Measurements from ENCODE around the gene TRIM17. TPM values are rescaled to one million over a fixed set of nuclear protein-coding genes. Genes with fewer than 3 reads are reported as not detected.
A peak's percentile ranks its signal among the peaks of the same experiment; 100 is the strongest.

TRIM17 gene
- total RNA-seq, 6 experiments from 2014 or later, result 0.23 to 0.36 (median 0.30) TPM; not detected in 3

DNA sequence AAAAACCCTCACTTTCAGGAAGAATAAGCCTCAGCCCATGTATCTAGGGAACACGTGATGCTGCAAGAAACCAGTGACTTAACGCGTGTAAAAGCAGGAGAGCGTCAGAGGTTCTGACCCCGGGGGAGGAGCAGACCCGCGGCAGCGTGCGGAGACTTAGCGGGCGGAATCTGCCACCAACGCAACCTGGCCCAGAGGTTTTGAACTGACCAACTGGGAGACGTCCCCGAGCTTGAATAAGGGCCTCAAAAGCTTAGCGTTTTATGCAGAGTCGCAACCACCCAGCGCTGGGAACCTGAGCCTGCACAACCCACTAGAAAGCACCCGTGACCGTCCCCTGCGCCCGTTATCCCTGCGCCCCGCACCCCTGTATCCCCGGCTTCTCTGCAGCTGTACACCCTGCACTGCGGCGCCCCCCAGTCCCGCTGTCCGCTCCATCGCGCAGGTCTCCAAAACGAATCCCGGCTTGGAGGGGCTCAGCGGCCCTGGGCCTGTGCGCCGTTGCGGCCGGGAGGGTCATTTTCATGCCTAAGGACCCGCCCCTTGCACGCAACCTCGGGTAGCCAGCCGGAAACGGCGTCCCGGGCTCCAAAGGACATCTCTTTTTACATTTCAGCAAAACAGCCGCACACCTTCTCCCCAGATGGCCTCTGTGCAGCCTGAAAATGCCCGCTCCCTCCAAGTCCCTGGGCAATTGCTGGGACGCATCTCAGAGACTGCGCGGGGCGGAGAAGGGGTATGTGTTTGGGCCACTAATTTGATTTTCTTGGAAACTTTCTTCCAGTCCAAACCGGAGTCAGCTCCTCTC, 29.4 kb upstream of the TRIM17 start:
- Mint-ChIP-seq H3K9me3 (no peaks in the 10 kb centered on the region), H3K4me1 (ENCODE audit: low read depth) (peaks cover 10% of the 10 kb centered on the region), H3K27ac (no peak overlapping the region), H3K27me3 (ENCODE audit: insufficient read depth) (peaks cover 36% of the 10 kb centered on the region), H3K4me3 (peak overlapping the region; percentile 80), H3K36me3 (ENCODE audit: low read depth) (no peaks in the 10 kb centered on the region)
- TF ChIP-seq, protein P1, sequence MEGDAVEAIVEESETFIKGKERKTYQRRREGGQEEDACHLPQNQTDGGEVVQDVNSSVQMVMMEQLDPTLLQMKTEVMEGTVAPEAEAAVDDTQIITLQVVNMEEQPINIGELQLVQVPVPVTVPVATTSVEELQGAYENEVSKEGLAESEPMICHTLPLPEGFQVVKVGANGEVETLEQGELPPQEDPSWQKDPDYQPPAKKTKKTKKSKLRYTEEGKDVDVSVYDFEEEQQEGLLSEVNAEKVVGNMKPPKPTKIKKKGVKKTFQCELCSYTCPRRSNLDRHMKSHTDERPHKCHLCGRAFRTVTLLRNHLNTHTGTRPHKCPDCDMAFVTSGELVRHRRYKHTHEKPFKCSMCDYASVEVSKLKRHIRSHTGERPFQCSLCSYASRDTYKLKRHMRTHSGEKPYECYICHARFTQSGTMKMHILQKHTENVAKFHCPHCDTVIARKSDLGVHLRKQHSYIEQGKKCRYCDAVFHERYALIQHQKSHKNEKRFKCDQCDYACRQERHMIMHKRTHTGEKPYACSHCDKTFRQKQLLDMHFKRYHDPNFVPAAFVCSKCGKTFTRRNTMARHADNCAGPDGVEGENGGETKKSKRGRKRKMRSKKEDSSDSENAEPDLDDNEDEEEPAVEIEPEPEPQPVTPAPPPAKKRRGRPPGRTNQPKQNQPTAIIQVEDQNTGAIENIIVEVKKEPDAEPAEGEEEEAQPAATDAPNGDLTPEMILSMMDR (IDR thresholded peaks at IDR 0.05), result no peak
- peak; percentile 23 for DNase-seq

DNA sequence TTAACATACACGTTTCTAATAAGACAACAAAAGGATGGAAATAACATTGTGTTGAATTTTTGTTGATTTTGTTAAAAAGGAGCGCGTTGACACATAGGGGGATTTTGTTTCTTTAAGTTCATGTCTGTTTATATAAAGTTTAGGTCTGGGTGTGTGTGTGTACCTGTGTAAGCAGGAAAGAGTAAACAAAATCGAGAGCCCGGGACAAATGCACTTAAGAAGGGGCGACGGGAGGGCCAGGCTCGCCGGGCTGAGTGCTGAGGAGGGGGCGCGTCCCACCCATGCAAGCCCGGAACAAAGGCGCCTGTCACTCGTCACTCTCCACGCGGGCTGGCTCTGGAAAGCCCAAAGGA, 28.8 kb upstream of the TRIM17 start:
- Mint-ChIP-seq H3K9me3 (no peaks in the 10 kb centered on the region), H3K27me3 (ENCODE audit: insufficient read depth) (peaks cover 42% of the 10 kb centered on the region), H3K36me3 (ENCODE audit: low read depth) (no peaks in the 10 kb centered on the region), H3K4me1 (ENCODE audit: low read depth) (peaks cover 10% of the 10 kb centered on the region), H3K27ac (no peak overlapping the region), H3K4me3 (peak overlapping the region; percentile 80)
- TF ChIP-seq, protein P1 (IDR thresholded peaks at IDR 0.05), result no peak
- DNase-seq, result no peak

DNA sequence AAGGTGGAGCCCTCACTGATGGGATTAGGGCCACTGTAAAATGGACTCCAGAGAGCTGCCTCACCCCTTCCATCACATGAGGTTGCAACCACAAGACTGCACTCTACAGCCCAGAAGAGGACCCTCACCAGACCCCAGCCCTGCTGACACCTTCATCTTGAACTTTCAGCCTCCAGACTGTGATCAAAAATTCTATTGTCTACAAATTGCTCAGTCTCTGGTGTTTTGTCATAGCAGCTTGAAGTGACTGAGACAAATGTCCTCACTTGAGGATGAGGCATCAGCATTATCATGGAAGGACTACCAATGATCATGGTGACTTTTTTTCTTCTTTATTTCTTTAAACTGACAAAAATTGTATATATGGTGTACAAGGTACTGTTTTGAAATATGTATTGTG, 26.7 kb upstream of the TRIM17 start:
- no peaks in the 10 kb centered on the region for H3K36me3 Mint-ChIP-seq (ENCODE audit: low read depth)
- H3K4me1 Mint-ChIP-seq (ENCODE audit: low read depth), result peaks cover 10% of the 10 kb centered on the region
- H3K27ac Mint-ChIP-seq, result no peak overlapping the region
- H3K4me3 Mint-ChIP-seq, result no peak overlapping the region
- no peak for DNase-seq
- H3K27me3 Mint-ChIP-seq (ENCODE audit: insufficient read depth), result peaks cover 56% of the 10 kb centered on the region
- TF ChIP-seq, protein P1 (IDR thresholded peaks at IDR 0.05), result no peak
- no peaks in the 10 kb centered on the region for H3K9me3 Mint-ChIP-seq

DNA sequence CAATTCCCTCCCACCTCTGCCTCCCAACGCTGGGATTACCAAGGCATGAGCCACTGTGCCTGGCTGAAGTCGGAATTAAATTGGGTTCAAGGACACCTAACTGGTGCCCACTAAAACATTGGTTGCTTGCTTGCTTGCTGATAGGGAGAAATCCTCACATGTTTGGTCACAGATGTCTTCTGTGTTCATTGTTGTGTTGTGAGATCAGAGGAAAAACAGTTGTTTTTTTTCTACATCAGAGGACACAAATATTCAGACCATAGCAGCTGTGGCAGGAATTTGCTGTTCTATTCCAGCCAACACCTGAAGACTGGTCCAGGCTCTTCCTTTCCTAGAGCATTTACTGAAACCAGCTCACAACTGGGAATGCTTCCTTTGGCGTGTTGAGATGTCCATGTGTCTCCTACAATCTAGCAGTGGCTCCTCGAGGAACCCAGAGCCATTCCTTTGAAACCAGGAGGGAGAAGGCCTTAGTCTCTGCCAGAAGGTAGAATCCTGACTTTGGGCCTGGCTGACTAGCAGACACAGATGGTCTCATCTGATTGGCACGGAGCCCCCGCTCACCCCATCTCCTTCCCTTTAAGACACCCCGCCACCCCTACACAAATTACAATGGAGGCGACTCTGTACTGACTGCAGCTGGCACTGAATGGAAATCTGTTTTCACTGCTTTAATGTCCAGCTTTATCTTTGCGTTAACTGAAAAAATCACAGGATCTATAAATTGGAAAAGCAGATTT, 24.3 kb upstream of the TRIM17 start:
- Mint-ChIP-seq H3K4me3 (no peak overlapping the region), H3K36me3 (ENCODE audit: low read depth) (no peaks in the 10 kb centered on the region), H3K27ac (no peak overlapping the region), H3K9me3 (no peaks in the 10 kb centered on the region), H3K27me3 (ENCODE audit: insufficient read depth) (peaks cover 58% of the 10 kb centered on the region), H3K4me1 (ENCODE audit: low read depth) (peaks cover 8% of the 10 kb centered on the region)
- DNase-seq, result no peak
- TF ChIP-seq, protein P1 (IDR thresholded peaks at IDR 0.05), result no peak

DNA sequence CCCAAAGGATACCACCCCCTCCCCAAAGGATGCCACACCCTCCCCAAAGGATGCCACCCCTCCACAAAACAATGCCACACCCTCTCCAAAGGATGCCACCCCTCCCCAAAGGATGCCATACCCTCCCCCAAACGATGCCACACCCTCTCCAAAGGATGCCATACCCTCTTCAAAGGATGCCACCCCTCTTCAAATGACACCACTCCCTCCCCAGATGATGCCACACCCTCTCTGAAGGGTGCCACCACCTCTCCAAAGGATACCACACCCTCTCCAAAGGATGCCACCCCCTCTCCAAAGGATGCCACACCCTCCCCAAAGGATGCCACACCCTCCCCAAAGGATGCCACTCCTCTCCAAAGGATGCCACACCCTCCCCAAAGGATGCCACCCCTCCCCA, 21.6 kb upstream of the TRIM17 start:
- Mint-ChIP-seq H3K9me3 (no peaks in the 10 kb centered on the region), H3K4me3 (no peak overlapping the region), H3K27ac (no peak overlapping the region), H3K36me3 (ENCODE audit: low read depth) (no peaks in the 10 kb centered on the region), H3K4me1 (ENCODE audit: low read depth) (no peaks in the 10 kb centered on the region), H3K27me3 (ENCODE audit: insufficient read depth) (peaks cover 38% of the 10 kb centered on the region)
- no peak for DNase-seq
- TF ChIP-seq, protein P1 (IDR thresholded peaks at IDR 0.05), result no peak

Data from HFFc6 (cell line).